Central memory CD4-positive, alpha-beta T cell (primary cell): ENCODE data around the gene RNF181.
"Not testable (repeated sequence)": the region's sequence is repeated elsewhere in the genome, so short reads cannot be mapped to it uniquely, and the experiment has no call there.

ENCODE experiments used
- DNase-seq: peaks from one replicate; pipeline ENCODE4 v3.0.0; 2022

The RNF181 gene

GRCh38 chr2:85615413-85615728 is 19.8 kb downstream of the RNF181 start:
- DNase-seq: no peak

GRCh38 chr2:85617723-85618122 is 22.2 kb downstream of the RNF181 start:
- not testable (repeated sequence) for DNase-seq

- DNase-seq: no peak
Observed at GRCh38 chr2:85619617-85620016, 24.1 kb downstream of the RNF181 start.

GRCh38 chr2:85621338-85621737 is 25.8 kb downstream of the RNF181 start:
- no peak for DNase-seq

- DNase-seq: no peak
Observed at GRCh38 chr2:85623991-85624390, 28.4 kb downstream of the RNF181 start.

- no peak for DNase-seq
Observed at GRCh38 chr2:85628658-85629057, 33.1 kb downstream of the RNF181 start.

GRCh38 chr2:85631316-85631715 is 35.8 kb downstream of the RNF181 start:
- DNase-seq: no peak

- no peak for DNase-seq
Observed at GRCh38 chr2:85635011-85635410, 39.5 kb downstream of the RNF181 start.

- no peak for DNase-seq
Observed at GRCh38 chr2:85635636-85636035, 40.1 kb downstream of the RNF181 start.

- no peak for DNase-seq
Observed at GRCh38 chr2:85642725-85643124, 47.2 kb downstream of the RNF181 start.

GRCh38 chr2:85644909-85645308 is 49.4 kb downstream of the RNF181 start:
- DNase-seq: no peak

- no peak for DNase-seq
Observed at GRCh38 chr2:85646166-85646565, 50.6 kb downstream of the RNF181 start.
